Stimulated activated CD4-positive, alpha-beta T cell treated with anti-CD3 and anti-CD28 coated beads, Interleukin-12 subunit alpha, Interleukin-12 subunit beta, amount 100 ng/mL, for 4 hours (primary cell): Measurements from ENCODE around the gene LPAR5.

ENCODE experiments used
- DNase-seq: peaks from one replicate; pipeline ENCODE4 v3.0.0-alpha.2; 2020

Gene LPAR5

DNA sequence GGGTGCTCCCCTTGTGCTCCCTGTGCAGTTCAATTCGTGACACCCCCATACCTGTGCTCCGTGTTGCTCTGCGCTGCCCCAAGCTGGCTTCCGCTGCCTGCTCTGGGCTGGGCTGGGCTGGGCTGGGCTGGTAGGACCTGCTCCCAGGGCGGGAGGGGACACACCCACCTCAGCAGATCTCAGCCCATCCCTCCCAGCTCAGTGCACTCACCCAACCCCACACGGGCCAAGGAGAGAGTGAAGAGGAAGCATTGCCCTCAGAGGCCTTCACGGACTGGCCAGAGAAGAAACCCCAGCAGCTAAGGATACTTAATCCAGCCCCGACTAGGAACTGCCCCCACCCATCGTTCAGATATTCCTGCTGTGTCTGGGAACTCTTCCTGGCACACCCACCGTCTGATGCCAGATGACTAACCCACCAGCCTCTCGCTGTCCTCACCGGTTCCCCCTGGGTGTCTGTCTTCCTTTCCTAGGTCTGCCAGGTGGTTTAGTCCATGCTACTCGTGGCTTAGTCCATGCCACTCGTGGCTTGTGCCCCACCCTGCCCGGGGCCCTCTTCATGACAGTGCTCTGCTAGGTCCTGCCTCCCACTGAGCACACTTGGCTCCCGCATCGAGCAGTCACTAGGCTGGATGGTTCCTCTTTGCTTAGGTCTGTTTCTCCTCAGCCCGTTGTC lies at the start of gene LPAR5:
Gene LPAR5, minus strand, starts transcription at position 104 of the 676 bp plus-strand sequence. CDS start 14,711 bp downstream, outside the sequence.
- no peak for DNase-seq

DNA sequence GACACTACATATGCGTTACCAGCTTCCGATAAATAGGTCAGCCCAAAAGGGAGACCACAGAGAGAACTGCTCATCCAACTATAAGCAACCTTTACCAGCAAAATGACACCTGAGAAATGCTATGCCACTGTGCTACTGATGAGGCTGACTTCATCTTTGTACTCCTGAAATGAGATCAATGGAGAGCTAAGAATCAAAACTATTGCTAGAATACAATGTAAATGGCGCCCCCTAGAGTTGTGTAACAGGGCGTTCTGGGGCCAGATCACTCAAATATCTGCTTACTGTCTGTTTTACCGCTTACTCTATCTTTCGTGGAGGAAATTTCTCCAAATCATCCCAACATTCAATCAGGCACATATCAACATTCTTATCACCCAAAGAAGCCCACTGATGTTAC lies 48.9 kb upstream of the LPAR5 start:
- no peak for DNase-seq

DNA sequence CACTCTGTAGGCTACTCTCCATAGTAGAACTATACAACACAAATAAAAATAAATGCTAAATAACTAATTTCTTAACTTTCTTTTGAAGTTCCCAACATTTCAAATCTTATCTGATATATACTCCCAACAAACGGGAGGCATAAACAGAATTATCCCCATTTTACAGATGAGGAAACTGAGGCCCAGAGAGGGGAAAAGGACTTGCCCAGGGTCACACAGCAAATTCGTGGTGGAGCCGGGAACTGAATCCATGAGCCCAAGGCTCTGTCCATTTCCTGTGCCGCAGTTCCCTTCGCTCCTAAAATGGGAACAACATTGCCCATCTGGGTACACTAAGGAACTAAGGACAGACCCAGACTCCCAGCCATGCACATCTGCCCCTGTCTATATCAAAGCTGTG lies 41.2 kb upstream of the LPAR5 start:
- no peak for DNase-seq

DNA sequence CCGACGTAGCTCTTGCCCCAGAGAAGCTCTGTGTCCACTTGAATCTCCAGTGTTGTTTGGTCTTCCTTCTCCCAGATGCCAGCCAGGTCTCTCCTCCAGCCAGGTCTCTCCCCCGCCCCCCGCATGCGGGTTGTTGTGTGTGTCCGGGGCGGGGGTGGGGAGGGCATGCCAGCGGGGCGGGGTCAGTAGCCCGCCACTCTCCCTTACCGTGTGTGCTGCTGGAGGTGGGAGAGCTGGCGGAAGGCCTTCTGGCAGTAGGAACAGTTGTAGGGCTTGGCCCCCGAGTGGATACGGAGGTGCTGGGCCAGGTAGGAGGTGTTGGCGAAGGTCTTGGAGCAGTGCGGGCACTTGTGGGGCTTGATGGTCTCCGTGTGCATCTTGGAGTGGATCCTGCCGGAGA lies 36.4 kb upstream of the LPAR5 start:
- no peak for DNase-seq

DNA sequence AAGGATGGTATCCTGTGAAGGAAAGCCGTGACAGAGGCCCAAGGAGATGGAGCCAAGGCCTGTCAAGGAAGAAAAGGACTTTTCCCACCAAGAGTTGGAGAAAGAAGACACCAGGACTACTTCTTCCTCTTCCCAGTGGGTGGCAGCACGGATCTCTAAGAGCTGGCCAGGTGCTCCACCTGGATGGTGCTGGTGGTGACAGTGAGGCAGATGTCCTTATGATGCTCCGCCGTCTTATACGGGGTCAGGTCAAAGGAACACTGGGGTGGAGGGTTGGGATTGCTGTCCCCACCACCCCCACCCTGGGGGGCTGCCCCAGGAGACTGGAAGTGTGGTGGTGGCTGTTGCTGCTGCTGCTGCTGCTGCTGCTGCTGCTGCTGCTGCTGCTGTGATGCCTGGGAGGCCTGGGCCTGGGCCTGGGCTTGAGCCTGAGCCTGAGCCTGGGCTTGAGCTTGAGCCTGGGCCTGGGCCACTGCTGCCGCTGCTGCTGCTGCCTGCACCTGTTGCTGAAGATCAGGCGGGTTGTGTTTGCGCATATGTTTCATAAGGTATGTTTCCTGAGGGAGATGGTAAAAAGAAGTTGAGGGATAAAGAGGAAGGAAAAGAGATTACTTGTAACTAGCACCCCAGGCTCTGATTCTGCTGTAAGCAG lies 31.9 kb upstream of the LPAR5 start:
- DNase-seq = no peak

DNA sequence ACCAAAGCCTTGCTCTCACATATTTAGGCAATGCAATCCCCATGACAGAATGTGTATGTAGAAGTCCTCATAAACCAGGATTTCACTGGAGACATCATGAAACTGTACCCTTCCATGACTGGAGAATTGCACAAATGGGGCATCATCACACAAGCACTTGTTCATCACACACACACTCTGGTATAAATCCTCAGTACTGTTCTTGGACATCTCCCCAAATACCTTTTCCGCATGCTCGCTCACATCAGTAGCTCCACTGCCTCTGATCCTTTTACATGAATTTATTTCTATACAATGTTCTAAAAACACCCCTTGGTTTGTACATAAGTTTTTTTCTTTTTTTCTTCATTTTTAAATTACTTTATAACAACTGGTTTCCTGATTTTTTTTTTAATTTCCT lies 30.5 kb upstream of the LPAR5 start:
- DNase-seq = no peak

DNA sequence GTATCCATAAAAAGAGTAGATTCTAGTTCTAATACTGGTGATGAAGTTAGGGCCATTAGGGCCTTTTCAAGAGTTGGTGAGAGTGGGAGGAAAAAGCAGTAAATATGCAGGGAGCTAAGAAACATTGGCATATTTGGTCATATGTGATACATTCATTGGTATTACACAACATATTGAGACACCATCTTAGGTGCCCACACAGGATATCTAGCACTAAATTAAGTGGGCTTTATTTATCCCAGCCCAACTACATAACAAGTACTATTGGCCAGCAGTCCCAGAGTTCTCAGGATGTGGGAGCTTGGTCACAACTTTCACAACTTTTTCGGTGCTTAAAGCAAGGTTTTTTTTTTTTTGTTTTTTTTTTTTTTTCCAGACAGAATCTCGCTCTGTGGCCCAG lies 29.1 kb upstream of the LPAR5 start:
- no peak for DNase-seq

DNA sequence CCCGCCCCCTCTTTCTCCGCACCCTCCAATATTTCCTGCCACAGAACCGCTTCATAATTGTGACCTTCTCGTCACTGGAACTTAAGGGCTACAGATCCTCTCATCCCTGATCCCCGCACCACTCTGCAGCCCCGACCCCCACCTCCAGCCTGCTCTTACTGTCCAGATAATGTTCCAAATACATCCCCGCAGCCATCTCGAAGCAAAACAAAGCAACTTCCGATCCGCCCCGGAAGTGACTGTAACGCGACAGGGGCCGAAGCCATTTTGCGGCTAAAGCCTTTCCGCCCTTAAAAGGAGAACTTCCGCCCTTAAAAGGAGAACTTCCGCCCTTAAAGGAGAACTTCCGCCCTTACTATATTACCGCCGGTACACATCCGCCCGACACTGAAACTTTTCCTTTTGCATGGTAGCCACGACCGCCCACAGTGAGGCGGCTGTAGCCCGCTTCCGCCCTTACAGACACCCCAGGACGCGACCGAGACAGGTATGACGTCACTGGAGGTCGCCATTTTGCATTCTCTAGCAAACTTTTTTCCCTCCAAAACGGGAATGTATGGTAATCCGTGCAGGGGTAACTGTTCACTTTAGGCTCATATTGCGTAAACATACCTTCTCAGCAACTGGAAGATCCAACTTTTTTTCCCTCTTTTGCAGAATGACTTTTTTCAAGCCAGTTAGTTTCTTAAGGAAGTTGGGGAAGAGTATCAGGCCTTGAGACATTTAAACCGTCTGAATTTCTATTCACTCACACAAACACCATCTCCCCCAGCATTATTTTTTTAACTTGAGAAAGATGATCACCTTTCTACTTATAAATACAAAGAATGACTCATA lies 27.4 kb upstream of the LPAR5 start, which contains the start of gene ING4:
Gene ING4, minus strand, starts transcription at position 214 of the 837 bp plus-strand sequence. Its CDS starts 18 bp downstream, at position 196.
- DNase-seq = peak; percentile 86

DNA sequence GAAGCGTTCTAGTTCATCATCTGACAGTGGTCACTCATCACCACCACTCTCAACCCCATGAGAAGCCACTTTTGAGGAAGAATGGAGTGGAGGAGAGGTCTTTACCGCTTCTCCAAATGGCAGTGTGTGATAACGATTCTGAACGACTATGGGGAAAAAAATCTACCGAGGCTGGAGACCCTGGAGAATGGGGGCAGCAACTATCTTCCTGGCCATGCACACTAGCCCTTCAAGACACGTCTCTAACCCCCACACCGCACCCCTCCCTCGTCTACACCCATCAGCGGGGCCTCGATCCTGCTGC lies 26.8 kb upstream of the LPAR5 start:
- DNase-seq = no peak

DNA sequence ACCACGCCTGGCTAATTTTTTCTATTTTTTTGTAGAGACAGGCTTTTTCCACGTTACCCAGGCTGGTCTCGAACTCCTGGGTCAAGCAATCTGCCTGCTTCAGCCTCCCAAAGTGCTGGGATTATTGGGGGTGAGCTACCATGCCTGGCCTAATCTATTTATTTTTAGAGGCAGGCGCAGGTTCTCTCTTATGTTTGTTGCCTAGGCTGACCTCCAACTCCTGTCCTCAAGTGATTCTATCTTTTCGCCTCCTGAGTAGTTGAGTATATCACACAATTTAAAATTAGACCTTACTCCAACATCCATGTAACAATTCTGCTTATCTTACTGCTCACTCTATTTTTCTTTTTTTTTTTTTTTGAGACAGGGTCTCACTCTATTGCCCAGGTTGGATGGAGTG lies 18.2 kb upstream of the LPAR5 start:
- no peak for DNase-seq

DNA sequence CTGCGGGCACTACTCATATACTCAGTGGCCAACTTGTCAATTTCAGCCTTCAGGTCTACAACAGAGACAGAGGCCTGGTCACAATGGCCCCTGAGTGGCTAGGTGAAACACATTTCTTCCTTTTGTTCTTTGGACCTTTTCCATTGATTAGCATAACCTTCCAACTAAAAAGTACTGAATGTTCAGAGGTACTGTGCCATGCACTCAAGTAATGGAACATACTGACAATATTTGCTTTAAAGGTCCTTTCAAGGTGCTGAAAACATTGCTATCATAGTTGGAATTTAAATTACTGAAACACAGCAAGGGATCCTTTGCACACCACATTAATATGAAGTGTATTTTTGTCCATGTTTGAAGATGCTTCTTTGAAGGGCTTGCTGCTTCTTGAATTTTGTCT lies 17.6 kb upstream of the LPAR5 start:
- no peak for DNase-seq

DNA sequence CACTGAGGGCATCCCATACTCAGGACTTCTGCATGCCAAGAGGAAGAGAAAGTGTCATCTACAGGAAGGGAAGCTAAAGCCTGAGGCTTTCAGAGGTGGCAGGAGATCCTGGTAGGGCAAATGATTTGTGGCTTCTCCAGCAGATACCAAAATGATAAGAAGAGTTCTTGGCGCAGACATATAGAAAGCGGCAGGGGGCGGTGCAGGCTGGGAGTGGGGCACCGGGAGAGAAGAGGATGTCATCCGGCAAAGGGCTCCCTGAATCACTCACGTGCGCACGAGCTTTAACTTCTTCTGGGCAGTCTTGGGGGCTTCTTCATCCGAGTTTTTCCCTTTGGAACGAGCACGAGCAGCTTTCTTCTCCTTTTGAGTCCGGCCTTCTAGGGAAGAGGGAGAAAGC lies 16.6 kb upstream of the LPAR5 start:
- no peak for DNase-seq

DNA sequence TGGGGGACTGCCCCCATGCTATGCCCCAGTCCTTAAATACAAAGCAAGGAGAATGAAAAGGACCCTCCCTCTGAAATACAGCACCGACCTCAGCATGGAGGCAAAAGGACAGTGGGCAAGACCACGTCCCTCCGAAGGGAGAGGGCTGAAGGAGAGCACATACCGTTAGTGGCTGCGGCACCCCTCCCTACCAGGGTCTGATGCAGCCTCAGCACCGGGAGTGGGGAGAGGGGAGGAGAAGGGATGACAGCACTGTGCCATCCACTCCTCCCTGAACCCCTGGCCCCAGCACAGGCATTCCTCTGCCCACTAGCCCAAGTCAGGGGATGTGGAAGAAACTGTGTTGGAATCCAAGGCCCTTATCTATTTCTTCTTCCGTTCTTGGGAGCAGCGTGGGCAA lies 15.1 kb upstream of the LPAR5 start:
- no peak for DNase-seq

DNA sequence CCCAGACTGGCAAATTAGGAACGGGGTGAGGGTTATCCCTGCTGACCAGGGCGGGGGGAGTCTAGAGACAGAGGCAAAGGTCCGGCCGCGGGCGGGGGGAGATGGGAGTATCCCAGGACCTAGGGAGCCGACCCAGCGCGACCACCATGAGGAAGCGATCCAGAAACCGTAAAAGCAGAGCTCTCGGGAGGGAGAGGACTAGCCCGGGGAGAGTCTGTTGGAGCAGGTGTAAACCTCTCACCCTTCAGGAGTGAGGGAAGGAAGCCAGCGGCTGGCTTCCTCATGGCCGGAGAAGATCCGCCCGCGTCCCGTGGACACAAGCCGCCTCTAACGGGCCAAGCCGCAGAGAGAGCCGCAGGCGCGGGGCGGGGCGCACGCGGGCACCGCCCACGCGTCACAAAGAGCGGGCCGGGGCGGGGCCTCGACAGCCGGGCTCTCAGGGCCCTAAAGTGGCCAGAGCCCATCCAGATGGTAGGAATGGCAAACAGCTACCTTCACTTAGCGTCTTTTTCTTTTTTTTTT lies 11.4 kb upstream of the LPAR5 start, which contains the start of gene ACRBP:
Gene ACRBP, minus strand, starts transcription at position 350 of the 522 bp plus-strand sequence. Its CDS starts 66 bp downstream, at position 284.
- peak; percentile 43 for DNase-seq

DNA sequence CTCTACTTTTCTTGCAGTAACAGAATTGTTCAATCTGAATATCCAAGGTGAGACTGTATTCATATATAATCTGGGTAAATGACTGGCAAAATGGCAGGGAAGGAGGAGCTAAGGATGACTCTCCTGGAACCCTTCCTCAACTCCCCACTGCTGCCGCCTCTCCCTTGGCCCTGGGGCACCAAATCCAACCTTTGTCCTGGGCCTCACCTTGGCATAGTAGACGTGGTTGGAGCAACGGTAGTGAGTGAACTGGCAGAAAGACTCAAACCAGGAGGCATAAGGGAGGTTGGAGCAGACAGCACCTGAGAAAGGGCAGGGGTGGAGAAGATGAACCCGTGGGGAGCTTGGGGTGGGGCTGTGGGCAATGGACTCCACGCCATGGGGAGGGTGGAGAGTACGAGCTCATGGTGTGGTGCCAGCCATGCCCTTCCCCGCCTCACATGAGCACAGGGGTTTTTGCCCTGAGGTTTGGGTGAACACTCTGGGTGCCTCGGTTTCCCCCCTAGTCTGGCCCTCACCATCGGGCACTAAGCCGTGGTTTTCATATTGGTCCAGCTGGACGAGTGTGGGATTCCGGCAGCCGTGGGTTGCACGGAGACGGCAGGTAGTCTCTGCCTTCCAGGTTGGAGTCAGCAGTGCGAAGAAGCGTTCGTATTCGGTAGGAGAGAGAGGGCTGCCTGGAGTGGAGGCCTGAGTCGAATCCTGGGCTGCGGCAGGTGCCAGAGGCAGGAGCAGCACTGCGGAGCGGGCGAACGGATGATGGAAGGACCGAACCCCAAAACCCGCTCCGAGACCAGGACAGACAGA lies 10.7 kb upstream of the LPAR5 start:
- no peak for DNase-seq

DNA sequence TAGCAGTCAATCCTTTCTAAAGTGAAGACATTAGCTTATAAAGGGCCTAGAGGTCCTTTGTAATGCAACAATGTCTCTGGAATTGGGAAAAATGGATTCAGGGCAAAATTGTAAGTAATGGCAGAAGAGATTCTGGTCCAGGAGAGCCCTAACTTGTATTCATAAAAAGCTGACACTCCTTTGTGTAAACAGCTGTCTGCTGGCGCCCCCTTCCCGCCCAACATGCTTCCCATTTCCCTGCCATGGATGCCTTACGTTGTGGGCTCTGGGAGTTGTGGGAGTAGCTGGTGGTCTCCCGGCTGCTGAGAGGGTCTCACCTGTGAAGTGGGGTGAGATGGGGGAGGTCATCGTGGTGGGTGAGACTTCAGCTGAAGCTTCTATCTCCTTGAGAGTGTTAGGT lies 9.1 kb upstream of the LPAR5 start:
- DNase-seq = no peak

DNA sequence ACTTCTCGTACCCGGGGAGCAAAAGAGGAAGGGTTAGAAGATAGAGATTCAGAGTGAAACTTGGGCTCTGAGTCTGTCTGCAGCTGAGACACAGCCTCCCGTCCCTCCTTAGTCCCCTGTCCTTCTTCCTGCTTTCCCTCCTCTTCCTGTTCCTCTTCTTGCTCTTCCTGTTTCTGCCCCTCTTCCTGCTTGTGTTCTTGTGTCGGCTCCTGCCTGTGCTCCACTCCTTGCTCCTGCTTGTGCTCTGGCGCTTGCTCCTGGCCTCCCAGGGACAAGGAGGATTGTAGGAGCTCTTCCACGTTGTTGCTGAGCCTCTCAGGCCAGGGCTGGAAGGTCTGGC lies 8.5 kb upstream of the LPAR5 start:
- DNase-seq = no peak

DNA sequence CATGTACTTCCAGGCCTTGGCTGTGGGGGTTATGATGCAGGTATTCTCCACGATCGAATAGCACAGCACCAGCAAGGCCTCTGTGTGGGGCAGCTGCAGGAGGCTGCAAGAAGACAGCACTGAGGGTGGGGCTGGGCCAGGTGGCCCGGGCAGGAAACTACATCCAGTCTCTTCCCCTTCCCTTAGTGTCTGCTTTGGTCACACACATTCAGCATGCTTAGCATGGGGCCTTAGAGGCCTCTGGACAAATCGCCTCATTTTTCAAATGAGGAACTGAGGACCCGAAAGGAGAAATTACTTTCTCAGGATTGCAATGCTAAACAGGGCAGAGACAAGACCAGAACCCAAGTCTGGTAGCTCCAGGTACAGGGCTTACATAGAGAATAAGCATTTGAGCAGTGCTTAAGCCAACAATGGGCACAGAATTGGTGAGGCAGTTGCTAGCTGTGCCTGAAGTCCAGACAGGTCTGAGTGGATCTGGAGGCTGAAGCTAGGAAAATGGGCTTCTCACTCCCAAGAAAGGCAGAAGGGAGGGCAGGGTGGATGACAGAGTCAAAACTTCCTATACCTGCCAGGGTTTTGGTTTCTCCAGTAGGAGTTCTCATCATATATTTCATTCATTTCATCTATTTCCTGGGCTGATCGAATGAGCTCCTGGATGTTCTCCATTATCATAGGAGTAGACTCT lies 8.0 kb upstream of the LPAR5 start:
- DNase-seq = no peak

DNA sequence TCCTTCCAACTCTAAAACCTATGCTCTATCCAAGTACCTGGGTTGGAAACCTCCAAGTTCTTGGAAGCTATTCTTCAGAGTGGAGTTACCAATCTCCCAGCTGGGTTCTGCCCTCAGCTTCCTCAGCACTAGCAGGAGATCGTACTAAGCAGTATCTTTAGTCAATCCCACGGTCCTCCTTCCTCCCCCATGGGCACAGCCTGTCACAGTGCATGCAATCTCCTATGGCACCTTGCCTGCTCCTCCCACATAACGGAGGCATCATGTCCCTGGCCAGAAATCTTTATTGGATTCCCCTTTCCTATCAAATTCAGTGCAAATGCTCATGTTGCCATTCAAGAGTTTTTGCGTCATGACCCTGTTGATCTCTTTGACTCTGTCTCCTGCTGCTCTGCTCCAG lies 5.4 kb upstream of the LPAR5 start:
- no peak for DNase-seq

DNA sequence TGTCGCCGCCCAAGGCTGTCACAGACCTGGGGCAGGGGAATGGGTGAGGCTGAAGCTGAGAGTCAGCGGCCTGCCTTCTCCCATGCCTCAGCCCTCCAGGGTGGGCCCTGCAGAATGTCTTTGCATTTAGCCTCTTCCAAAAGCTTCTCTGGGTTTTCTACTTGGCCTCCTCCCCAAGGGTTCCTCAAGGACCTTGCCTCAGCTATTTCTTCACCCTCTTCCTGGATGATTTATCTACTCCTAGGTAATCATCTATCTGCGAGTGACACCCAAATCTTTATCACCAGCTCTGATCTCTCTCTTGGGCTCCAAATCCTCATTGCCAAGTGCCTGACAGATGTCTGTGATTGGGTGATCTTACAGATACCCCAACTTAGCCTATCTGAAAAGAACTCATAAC lies 4.7 kb upstream of the LPAR5 start:
- no peak for DNase-seq

DNA sequence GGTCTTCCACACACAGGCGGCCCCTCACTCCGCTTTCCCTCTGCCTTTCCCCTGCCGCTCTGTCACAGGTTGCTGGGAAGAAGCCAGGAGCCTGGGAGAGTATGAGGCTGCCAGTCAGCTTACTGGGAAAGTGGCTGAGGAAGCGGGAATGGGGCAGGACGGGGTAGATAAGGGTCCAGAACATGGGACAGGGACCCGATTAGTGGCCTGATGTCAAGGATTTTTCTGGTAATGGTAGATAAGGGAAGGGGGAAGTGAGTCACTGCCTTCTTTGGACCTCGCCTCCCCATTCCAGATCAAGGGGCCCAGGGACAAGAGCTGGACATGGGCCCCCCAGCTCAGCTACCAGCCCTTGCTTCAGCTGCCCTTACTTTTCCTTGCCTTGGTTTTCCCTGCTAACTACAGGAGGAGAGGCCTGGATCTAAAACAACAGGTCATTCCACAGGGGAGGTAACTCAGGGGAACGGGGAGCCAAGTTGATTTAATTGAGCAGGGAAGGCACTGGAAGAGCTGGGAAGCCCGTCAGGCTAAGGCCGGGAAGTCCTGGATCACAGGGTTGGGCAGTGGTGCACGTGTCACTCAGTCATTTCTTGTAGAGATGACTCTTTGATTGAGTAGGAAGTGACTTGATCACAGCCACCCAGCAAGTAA lies 3.5 kb upstream of the LPAR5 start:
- no peak for DNase-seq

DNA sequence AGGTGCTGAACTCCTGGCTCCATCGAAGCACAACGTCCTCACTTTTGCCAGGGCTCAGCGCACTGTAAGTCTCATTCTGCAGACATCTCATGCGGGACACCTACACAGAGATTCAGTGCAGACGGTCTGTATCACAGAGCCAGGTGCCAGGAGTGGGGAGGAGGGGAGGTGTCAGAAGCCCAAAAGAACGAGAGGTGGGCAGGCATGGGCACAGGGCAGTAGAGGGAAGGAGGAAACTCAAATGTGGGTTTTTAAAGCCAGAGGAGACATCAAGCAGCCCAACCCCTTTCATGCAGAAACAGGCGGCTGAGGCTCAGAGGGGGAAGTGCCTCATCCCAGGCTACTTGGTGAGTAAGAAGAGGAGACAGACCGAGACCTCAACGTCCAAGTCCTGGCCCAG lies 2.5 kb upstream of the LPAR5 start:
- DNase-seq = no peak
